GM19193 (cell line): ENCODE data around the gene CLEC3A.

ENCODE experiments used
- POLR2A ChIP-seq: IDR thresholded peaks from 4 replicates; pipeline ENCODE4 v1.6.1; 2011; ENCODE audit not compliant: insufficient read depth, insufficient read length; ENCODE audit errors: extremely low read depth

Gene CLEC3A

GRCh38 chr16:78069913-78070312 lies 47.6 kb downstream of the CLEC3A start:
- TF ChIP-seq POLR2A: no peak

DNA sequence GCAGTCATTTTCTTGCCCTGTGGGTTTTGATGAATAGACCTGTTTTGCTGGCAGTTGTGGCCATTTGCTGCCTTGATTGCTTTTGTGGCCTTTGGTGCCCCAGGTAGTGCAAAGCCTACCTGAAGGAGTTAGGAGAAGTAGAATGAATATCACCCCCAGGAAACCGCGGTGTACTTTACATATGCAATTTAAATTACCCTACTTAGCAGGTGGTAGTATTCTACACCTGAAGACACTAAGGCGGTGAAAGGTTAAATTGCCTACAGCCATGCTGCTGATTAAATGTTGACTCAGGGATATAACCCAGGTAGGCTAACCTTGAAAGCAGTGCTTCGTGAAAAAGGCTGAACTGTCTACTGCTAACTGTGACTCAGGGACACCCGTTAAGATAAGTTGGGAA lies 49.9 kb downstream of the CLEC3A start:
- no peak for TF ChIP-seq POLR2A

DNA sequence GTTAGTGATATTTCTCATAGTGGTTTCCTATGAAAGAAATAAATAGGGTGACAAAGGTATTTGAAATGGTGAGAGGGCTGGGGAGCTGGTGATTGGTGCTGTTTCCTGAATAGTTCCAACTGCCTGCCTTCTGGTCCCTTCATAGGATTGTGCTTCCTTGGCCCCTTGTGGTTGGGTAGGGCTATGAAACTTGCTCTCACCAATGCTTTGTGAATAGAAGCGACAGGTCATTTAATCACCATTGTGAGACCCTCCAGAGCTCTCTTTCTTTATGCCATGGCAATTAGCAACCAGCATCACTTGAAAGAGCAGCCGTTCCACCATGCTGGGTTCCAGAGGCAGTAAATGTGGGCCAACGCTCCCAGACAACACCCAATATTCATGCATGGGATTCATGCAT lies 53.5 kb downstream of the CLEC3A start:
- no peak for TF ChIP-seq POLR2A

- no peak for TF ChIP-seq POLR2A
These were observed 59.0 kb downstream of the CLEC3A start for GRCh38 chr16:78081341-78081740.
